Measurements from ENCODE around the gene PNPLA3. TPM values are rescaled to one million over a fixed set of nuclear protein-coding genes. Genes with fewer than 3 reads are reported as not detected.
"Not testable (repeated sequence)": the region's sequence is repeated elsewhere in the genome, so short reads cannot be mapped to it uniquely, and the experiment has no call there.

PNPLA3 gene
- polyA plus RNA-seq, 1 donor (not counting 4 experiments of a cell fraction or from before 2014, with no cell fraction given): 12.0 TPM

GRCh38 chr22:43901976-43902643, 21.5 kb upstream of the PNPLA3 start:
- Histone ChIP-seq H3K27me3 (ENCODE audit: control insufficient read depth, extremely low read depth, insufficient read depth, low read length) (peaks cover 6% of the 10 kb centered on the region), H4K20me1 (ENCODE audit: control insufficient read depth, extremely low read depth, insufficient read depth, low read length) (no peaks in the 10 kb centered on the region), H3K9ac (ENCODE audit: control insufficient read depth, extremely low read depth, insufficient read depth, low read length) (no peak overlapping the region), H2AFZ (ENCODE audit: control insufficient read depth, low read length) (no peak overlapping the region), H3K9me1 (ENCODE audit: control insufficient read depth, extremely low read depth, insufficient read depth, low read length) (no peaks in the 10 kb centered on the region), H3K9me3 (ENCODE audit: control insufficient read depth, low read depth, low read length) (no peaks in the 10 kb centered on the region), H3K4me2 (ENCODE audit: control insufficient read depth, extremely low read depth, insufficient read depth, low read depth, low read length) (no peak overlapping the region), H3K4me1 (ENCODE audit: control insufficient read depth, extremely low read depth, insufficient read depth, low read length) (peaks cover 11% of the 10 kb centered on the region), H3K4me3 (ENCODE audit: control insufficient read depth in 2 of 3, extremely low read depth in 1 of 3, insufficient read depth in 2 of 3, low read depth in 1 of 3, low read length in 3 of 3) (no peak overlapping the region), H3K36me3 (ENCODE audit: control insufficient read depth in 2 of 2, extremely low read depth in 1 of 2, insufficient read depth in 2 of 2, low read length in 2 of 2) (no peaks in the 10 kb centered on the region), H3K79me2 (ENCODE audit: control insufficient read depth, insufficient read depth, low read length) (no peaks in the 10 kb centered on the region), H3K27ac (ENCODE audit: control insufficient read depth, insufficient read depth, low read length) (no peak overlapping the region)
- peak; percentile 64 for FAIRE-seq
- dilution Hi-C loops (cut with MboI; ENCODE audit: extremely low pct_ligation_motif_present, low sequenced_read_pairs): no loop called here
- DNase-seq (ENCODE audit: low read depth, low spot score): no peak
- TF ChIP-seq EZH2 (IDR thresholded peaks at IDR 0.05; ENCODE audit: low read length) (no peak), CTCF (optimal IDR thresholded peaks at IDR 0.05 in 1 of 3, IDR thresholded peaks at IDR 0.05 in 1 of 3, conservative IDR thresholded peaks at IDR 0.05 in 1 of 3; ENCODE audit: extremely low read depth in 1 of 3, insufficient read depth in 2 of 3, low read length in 3 of 3) (no peak)

DNA sequence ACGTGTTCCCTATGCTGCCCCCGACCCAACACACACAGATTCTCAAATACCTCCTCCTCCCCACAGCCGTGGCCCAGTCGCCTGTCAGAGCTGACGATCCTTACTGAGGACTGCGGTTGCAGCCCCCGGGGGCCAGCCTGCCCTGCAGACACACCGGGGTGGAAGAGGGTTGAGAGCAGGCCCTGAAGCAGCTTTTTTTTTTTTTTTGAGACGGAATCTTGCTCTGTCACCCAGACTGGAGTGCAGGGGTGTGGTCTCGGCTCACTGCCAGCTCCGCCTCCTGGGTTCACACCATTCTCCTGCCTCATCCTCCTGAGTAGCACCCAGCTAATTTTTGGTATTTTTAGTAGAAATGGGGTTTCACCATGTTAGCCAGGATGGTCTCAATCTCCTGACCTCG, 20.6 kb upstream of the PNPLA3 start:
- H3K36me3 ChIP-seq (ENCODE audit: control insufficient read depth in 2 of 2, extremely low read depth in 1 of 2, insufficient read depth in 2 of 2, low read length in 2 of 2); FAIRE-seq; H3K9me3 ChIP-seq (ENCODE audit: control insufficient read depth, low read depth, low read length); H2AFZ ChIP-seq (ENCODE audit: control insufficient read depth, low read length); H3K9ac ChIP-seq (ENCODE audit: control insufficient read depth, extremely low read depth, insufficient read depth, low read length); H3K4me3 ChIP-seq (ENCODE audit: control insufficient read depth in 2 of 3, extremely low read depth in 1 of 3, insufficient read depth in 2 of 3, low read depth in 1 of 3, low read length in 3 of 3); dilution Hi-C loops (cut with MboI; ENCODE audit: extremely low pct_ligation_motif_present, low sequenced_read_pairs); H3K27ac ChIP-seq (ENCODE audit: control insufficient read depth, insufficient read depth, low read length); H3K79me2 ChIP-seq (ENCODE audit: control insufficient read depth, insufficient read depth, low read length); H3K4me2 ChIP-seq (ENCODE audit: control insufficient read depth, extremely low read depth, insufficient read depth, low read depth, low read length); H4K20me1 ChIP-seq (ENCODE audit: control insufficient read depth, extremely low read depth, insufficient read depth, low read length); H3K4me1 ChIP-seq (ENCODE audit: control insufficient read depth, extremely low read depth, insufficient read depth, low read length); H3K9me1 ChIP-seq (ENCODE audit: control insufficient read depth, extremely low read depth, insufficient read depth, low read length); DNase-seq (ENCODE audit: low read depth, low spot score): not testable (repeated sequence)
- peaks cover 14% of the 10 kb centered on the region for H3K27me3 ChIP-seq (ENCODE audit: control insufficient read depth, extremely low read depth, insufficient read depth, low read length)

DNA sequence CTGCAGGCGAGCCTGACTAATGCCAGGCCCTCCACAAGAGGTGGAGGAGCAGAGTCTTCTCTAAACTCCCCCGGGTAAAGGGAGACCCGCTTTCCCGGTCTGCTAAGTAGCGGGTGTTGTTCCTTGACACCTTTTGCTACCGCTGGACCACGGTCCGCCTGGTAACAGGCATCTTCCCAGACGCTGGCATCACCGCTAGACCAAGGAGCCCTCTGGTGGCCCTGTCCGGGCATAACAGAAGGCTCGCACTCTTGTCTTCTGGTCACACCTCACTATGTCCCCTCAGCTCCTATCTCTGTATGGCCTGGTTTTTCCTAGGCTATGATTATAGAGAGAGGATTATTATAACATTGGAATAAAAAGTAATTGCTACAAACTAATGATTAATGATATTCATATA, 19.2 kb upstream of the PNPLA3 start:
- dilution Hi-C loops (cut with MboI; ENCODE audit: extremely low pct_ligation_motif_present, low sequenced_read_pairs); DNase-seq (ENCODE audit: low read depth, low spot score); H3K9me1 ChIP-seq (ENCODE audit: control insufficient read depth, extremely low read depth, insufficient read depth, low read length); H4K20me1 ChIP-seq (ENCODE audit: control insufficient read depth, extremely low read depth, insufficient read depth, low read length); H2AFZ ChIP-seq (ENCODE audit: control insufficient read depth, low read length); H3K9me3 ChIP-seq (ENCODE audit: control insufficient read depth, low read depth, low read length); H3K79me2 ChIP-seq (ENCODE audit: control insufficient read depth, insufficient read depth, low read length); H3K9ac ChIP-seq (ENCODE audit: control insufficient read depth, extremely low read depth, insufficient read depth, low read length); FAIRE-seq; H3K27ac ChIP-seq (ENCODE audit: control insufficient read depth, insufficient read depth, low read length); H3K4me3 ChIP-seq (ENCODE audit: control insufficient read depth in 2 of 3, extremely low read depth in 1 of 3, insufficient read depth in 2 of 3, low read depth in 1 of 3, low read length in 3 of 3); H3K4me1 ChIP-seq (ENCODE audit: control insufficient read depth, extremely low read depth, insufficient read depth, low read length); H3K4me2 ChIP-seq (ENCODE audit: control insufficient read depth, extremely low read depth, insufficient read depth, low read depth, low read length); H3K36me3 ChIP-seq (ENCODE audit: control insufficient read depth in 2 of 2, extremely low read depth in 1 of 2, insufficient read depth in 2 of 2, low read length in 2 of 2): not testable (repeated sequence)
- peak in 2 of 3 experiments; percentile 11 to 30 for TF ChIP-seq CTCF (optimal IDR thresholded peaks at IDR 0.05 in 1 of 3, IDR thresholded peaks at IDR 0.05 in 1 of 3, conservative IDR thresholded peaks at IDR 0.05 in 1 of 3; ENCODE audit: extremely low read depth in 1 of 3, insufficient read depth in 2 of 3, low read length in 3 of 3)
- peaks cover 15% of the 10 kb centered on the region for H3K27me3 ChIP-seq (ENCODE audit: control insufficient read depth, extremely low read depth, insufficient read depth, low read length)

Data from keratinocyte (primary cell).